ENCODE data around the gene ZNF202.
"Not testable (repeated sequence)": the region's sequence is repeated elsewhere in the genome, so short reads cannot be mapped to it uniquely, and the experiment has no call there.

ZNF202 gene

DNA sequence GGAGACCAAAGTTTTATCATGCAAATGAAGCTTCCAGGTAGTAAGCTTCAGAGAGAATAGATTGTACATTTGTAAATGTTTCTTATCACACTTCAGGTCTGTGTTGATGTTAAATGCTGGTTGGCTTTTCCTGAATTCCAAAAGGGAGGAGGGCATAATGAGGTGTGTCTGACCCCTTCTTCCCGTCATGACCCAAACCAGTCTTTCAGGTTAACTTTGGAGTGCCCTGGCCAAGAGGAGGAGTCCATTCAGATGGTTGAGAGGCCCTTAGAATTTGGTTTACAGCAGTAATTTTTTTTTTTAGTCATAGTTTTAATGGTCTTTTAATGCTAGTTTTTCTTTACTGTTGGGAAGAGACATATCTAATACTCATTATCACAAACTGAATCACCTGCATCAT, 10.3 kb upstream of the ZNF202 start:
- Histone ChIP-seq H3K27ac (ENCODE audit: low read depth, low read length) (no peak overlapping the region), H4K5ac (ENCODE audit: low read length) (no peak overlapping the region), H3K4ac (ENCODE audit: low read depth, low read length) (no peak overlapping the region), H3K23ac (ENCODE audit: low read length) (no peak overlapping the region), H3K4me1 (ENCODE audit: control insufficient read depth, low read depth, low read length) (no peaks in the 10 kb centered on the region), H3K36me3 (ENCODE audit: control insufficient read depth, insufficient read depth, low read length) (no peaks in the 10 kb centered on the region), H3K79me1 (ENCODE audit: low read length) (no peaks in the 10 kb centered on the region), H4K8ac (ENCODE audit: low read depth, low read length) (no peak overlapping the region), H2BK15ac (replicated peaks; ENCODE audit: low read depth) (no peak overlapping the region), H2AK5ac (ENCODE audit: low read length) (no peak overlapping the region), H3K27me3 (ENCODE audit: insufficient read depth, low read length, poor library complexity) (no peaks in the 10 kb centered on the region), H3K79me2 (ENCODE audit: control insufficient read depth, insufficient read depth, low read length) (no peaks in the 10 kb centered on the region), H3K4me2 (ENCODE audit: low read length) (no peak overlapping the region), H3K4me3 (ENCODE audit: low read length) (no peak overlapping the region), H2BK5ac (ENCODE audit: low read length) (no peak overlapping the region), H3K9ac (ENCODE audit: low read length) (no peak overlapping the region), H3K18ac (ENCODE audit: low read length) (no peak overlapping the region), H2BK120ac (ENCODE audit: low read depth, low read length) (no peak overlapping the region), H3K56ac (ENCODE audit: low read length) (no peak overlapping the region)
- WGBS (ENCODE audit: extremely low coverage, insufficient coverage, low lambda C conversion rate): no CpG with 5 or more reads among the region's 1 CpG
- DNase-seq: no peak

DNA sequence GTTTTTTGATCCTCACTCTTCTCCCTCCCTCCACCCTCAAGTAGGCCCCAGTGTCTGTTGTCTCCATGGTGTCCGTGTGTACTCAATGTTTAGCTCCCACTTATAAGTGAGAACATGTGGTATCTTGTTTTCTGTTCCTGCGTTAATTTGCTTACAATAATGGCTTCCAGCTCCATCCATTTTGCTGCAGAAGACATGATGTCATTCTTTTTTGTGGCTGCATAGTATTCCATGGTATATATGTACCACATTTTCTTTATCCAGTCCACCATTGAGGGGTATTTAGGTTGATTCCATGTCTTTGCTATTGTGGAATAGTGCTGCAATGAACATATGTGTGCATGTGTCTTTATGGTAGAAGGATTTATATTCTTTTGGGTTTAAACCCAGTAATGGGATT, 6.9 kb upstream of the ZNF202 start:
- not testable (repeated sequence) for H3K27me3 ChIP-seq (ENCODE audit: insufficient read depth, low read length, poor library complexity); H2AK5ac ChIP-seq (ENCODE audit: low read length); H4K5ac ChIP-seq (ENCODE audit: low read length); H3K9ac ChIP-seq (ENCODE audit: low read length); H3K23ac ChIP-seq (ENCODE audit: low read length); H3K79me2 ChIP-seq (ENCODE audit: control insufficient read depth, insufficient read depth, low read length); DNase-seq; H3K4me3 ChIP-seq (ENCODE audit: low read length); H3K4me2 ChIP-seq (ENCODE audit: low read length); H2BK120ac ChIP-seq (ENCODE audit: low read depth, low read length); H3K4me1 ChIP-seq (ENCODE audit: control insufficient read depth, low read depth, low read length); H3K4ac ChIP-seq (ENCODE audit: low read depth, low read length); H3K18ac ChIP-seq (ENCODE audit: low read length); H2BK5ac ChIP-seq (ENCODE audit: low read length); H4K8ac ChIP-seq (ENCODE audit: low read depth, low read length); H3K79me1 ChIP-seq (ENCODE audit: low read length); H3K27ac ChIP-seq (ENCODE audit: low read depth, low read length); H2BK15ac ChIP-seq (replicated peaks; ENCODE audit: low read depth); H3K56ac ChIP-seq (ENCODE audit: low read length); H3K36me3 ChIP-seq (ENCODE audit: control insufficient read depth, insufficient read depth, low read length)
- WGBS (ENCODE audit: extremely low coverage, insufficient coverage, low lambda C conversion rate): no CpG with 5 or more reads among the region's 2 CpGs

DNA sequence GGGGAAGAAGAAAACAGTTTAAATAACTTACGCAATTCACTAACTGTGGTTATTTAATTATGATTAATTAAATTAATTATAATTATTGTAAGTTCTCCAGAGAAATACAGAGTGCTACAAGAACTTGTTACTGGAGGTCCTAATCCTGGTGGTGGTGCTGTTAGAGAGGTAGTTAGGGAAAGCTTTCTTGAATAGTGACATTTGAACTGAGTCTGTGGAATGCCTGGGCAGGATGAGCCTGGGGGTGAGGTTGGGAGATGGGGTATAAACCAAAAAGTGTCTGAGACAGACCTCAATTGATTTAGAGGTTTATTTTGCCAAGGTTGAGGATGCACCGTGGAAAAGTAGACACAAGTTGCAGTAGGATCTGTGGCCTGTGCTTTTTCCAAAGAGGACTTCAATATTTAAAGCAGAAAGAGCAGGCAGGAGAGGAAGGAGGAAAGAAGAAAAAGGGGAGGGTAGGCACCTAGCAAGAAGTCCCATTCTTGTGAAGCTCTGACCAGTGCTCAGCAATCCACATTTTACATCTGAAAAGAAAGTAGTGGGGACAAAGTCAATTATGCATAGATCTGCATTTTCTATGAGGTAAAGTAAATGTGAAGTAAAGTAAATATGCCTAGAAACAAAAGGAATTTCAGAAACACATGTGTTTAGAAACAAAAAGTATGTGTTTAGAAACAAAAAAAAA, 4.4 kb upstream of the ZNF202 start:
- peaks cover 2% of the 10 kb centered on the region for H3K79me1 ChIP-seq (ENCODE audit: low read length)
- no peak overlapping the region for H2AK5ac ChIP-seq (ENCODE audit: low read length)
- H3K23ac ChIP-seq (ENCODE audit: low read length): no peak overlapping the region
- H3K4ac ChIP-seq (ENCODE audit: low read depth, low read length): no peak overlapping the region
- H4K5ac ChIP-seq (ENCODE audit: low read length): no peak overlapping the region
- H3K4me2 ChIP-seq (ENCODE audit: low read length): no peak overlapping the region
- peak overlapping the region; percentile 2 for H3K27ac ChIP-seq (ENCODE audit: low read depth, low read length)
- H3K18ac ChIP-seq (ENCODE audit: low read length): peak overlapping the region; percentile 4
- H2BK120ac ChIP-seq (ENCODE audit: low read depth, low read length): no peak overlapping the region
- H3K4me3 ChIP-seq (ENCODE audit: low read length): no peak overlapping the region
- peak overlapping the region; percentile 80 for H3K56ac ChIP-seq (ENCODE audit: low read length)
- peak overlapping the region; percentile 47 for H2BK5ac ChIP-seq (ENCODE audit: low read length)
- H3K79me2 ChIP-seq (ENCODE audit: control insufficient read depth, insufficient read depth, low read length): peaks cover 5% of the 10 kb centered on the region
- WGBS (ENCODE audit: extremely low coverage, insufficient coverage, low lambda C conversion rate): no CpG with 5 or more reads among the region's 2 CpGs
- no peaks in the 10 kb centered on the region for H3K27me3 ChIP-seq (ENCODE audit: insufficient read depth, low read length, poor library complexity)
- H4K8ac ChIP-seq (ENCODE audit: low read depth, low read length): no peak overlapping the region
- peak overlapping the region; percentile 74 for H2BK15ac ChIP-seq (replicated peaks; ENCODE audit: low read depth)
- DNase-seq: peak; percentile 73
- no peak overlapping the region for H3K9ac ChIP-seq (ENCODE audit: low read length)
- H3K36me3 ChIP-seq (ENCODE audit: control insufficient read depth, insufficient read depth, low read length): no peaks in the 10 kb centered on the region
- peaks cover 6% of the 10 kb centered on the region for H3K4me1 ChIP-seq (ENCODE audit: control insufficient read depth, low read depth, low read length)

DNA sequence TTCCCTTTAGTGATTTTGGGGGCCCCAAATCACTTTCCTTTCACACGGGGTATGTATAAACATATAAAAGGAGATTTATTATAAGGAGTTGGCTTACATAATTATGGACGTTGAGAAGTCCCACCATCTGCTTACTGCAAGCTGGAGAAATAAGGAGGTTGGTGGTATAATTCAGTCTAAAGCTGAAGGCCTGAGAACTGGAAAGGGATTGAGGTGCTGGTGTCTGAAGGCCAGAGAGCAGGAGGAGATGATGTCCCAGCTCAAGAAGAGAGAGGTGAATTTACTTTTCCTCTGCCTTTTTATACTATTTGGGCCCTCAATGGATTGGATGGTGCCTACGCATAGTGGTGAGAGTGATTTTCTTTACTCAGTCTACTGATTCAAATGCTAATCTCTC, 1.3 kb upstream of the ZNF202 start:
- H4K5ac ChIP-seq (ENCODE audit: low read length): peak overlapping the region; percentile 73
- peak overlapping the region; percentile 67 for H3K9ac ChIP-seq (ENCODE audit: low read length)
- H3K4ac ChIP-seq (ENCODE audit: low read depth, low read length): peak overlapping the region; percentile 97
- peaks cover 6% of the 10 kb centered on the region for H3K4me1 ChIP-seq (ENCODE audit: control insufficient read depth, low read depth, low read length)
- peak overlapping the region; percentile 86 for H3K18ac ChIP-seq (ENCODE audit: low read length)
- H3K27ac ChIP-seq (ENCODE audit: low read depth, low read length): peak overlapping the region; percentile 95
- H2BK120ac ChIP-seq (ENCODE audit: low read depth, low read length): peak overlapping the region; percentile 92
- H3K27me3 ChIP-seq (ENCODE audit: insufficient read depth, low read length, poor library complexity): no peaks in the 10 kb centered on the region
- H3K23ac ChIP-seq (ENCODE audit: low read length): no peak overlapping the region
- peak overlapping the region; percentile 87 for H3K56ac ChIP-seq (ENCODE audit: low read length)
- H3K4me2 ChIP-seq (ENCODE audit: low read length): peak overlapping the region; percentile 22
- H2AK5ac ChIP-seq (ENCODE audit: low read length): no peak overlapping the region
- H4K8ac ChIP-seq (ENCODE audit: low read depth, low read length): no peak overlapping the region
- peaks cover 10% of the 10 kb centered on the region for H3K79me1 ChIP-seq (ENCODE audit: low read length)
- peaks cover 37% of the 10 kb centered on the region for H3K79me2 ChIP-seq (ENCODE audit: control insufficient read depth, insufficient read depth, low read length)
- H2BK15ac ChIP-seq (replicated peaks; ENCODE audit: low read depth): peak overlapping the region; percentile 94
- peaks cover 7% of the 10 kb centered on the region for H3K36me3 ChIP-seq (ENCODE audit: control insufficient read depth, insufficient read depth, low read length)
- H3K4me3 ChIP-seq (ENCODE audit: low read length): no peak overlapping the region
- WGBS (ENCODE audit: extremely low coverage, insufficient coverage, low lambda C conversion rate): no CpG with 5 or more reads among the region's 3 CpGs
- peak overlapping the region; percentile 98 for H2BK5ac ChIP-seq (ENCODE audit: low read length)
- peak; percentile 58 for DNase-seq

DNA sequence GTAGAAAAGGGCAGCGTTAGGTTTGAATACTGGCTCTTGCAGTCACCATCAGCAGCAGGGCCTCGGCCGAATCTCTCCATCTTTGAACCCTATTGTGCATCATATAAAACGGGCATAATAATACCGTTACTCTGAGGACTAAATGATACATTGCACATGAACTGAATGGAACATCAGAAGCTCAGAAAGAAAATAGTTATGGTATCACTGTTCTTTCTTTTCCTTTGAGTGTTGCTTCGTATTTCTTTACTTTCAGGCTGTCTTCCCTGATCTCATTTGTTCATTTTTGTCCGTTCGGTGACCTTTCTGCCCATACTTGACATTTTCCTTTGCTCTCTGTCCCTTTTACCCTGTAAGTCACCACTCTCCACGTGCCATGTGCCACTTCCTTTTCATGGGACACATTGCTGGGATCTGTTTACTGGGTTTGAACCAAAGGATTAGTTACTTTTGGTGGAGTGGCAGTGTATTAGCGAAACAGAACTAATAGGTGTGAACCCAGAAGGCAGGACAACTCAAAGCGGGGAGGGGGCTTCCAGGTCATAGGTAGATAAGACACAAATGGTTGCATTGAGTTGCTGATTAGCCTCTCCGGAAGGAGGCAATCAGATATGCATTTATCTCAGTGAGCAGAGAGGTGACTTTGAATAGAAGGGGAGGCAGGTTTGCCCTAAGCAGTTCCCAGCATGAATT, 717 bp upstream of the ZNF202 start:
- Histone ChIP-seq H3K36me3 (ENCODE audit: control insufficient read depth, insufficient read depth, low read length) (peaks cover 9% of the 10 kb centered on the region), H3K23ac (ENCODE audit: low read length) (no peak overlapping the region), H3K79me2 (ENCODE audit: control insufficient read depth, insufficient read depth, low read length) (peaks cover 41% of the 10 kb centered on the region), H3K9ac (ENCODE audit: low read length) (peak overlapping the region; percentile 80), H3K4me1 (ENCODE audit: control insufficient read depth, low read depth, low read length) (peaks cover 6% of the 10 kb centered on the region), H4K5ac (ENCODE audit: low read length) (peak overlapping the region; percentile 53), H2AK5ac (ENCODE audit: low read length) (no peak overlapping the region), H3K79me1 (ENCODE audit: low read length) (peaks cover 13% of the 10 kb centered on the region), H3K4ac (ENCODE audit: low read depth, low read length) (peak overlapping the region; percentile 83), H4K8ac (ENCODE audit: low read depth, low read length) (no peak overlapping the region), H2BK15ac (replicated peaks; ENCODE audit: low read depth) (peak overlapping the region; percentile 3), H3K27ac (ENCODE audit: low read depth, low read length) (peak overlapping the region; percentile 25), H3K4me3 (ENCODE audit: low read length) (peak overlapping the region; percentile 48), H3K18ac (ENCODE audit: low read length) (peak overlapping the region; percentile 92), H2BK120ac (ENCODE audit: low read depth, low read length) (peak overlapping the region; percentile 10), H3K56ac (ENCODE audit: low read length) (peak overlapping the region; percentile 88), H2BK5ac (ENCODE audit: low read length) (peak overlapping the region; percentile 90), H3K4me2 (ENCODE audit: low read length) (peak overlapping the region; percentile 71), H3K27me3 (ENCODE audit: insufficient read depth, low read length, poor library complexity) (no peaks in the 10 kb centered on the region)
- DNase-seq: peak; percentile 91
- WGBS (ENCODE audit: extremely low coverage, insufficient coverage, low lambda C conversion rate): no CpG with 5 or more reads among the region's 12 CpGs

Data from mesendoderm (in vitro differentiated cells).